ENCODE measurements around the gene CASR. TPM values are rescaled to one million over a fixed set of nuclear protein-coding genes. Genes with fewer than 3 reads are reported as not detected.

CASR gene
- total RNA-seq, 4 donors from 2014 or later: 0.19 TPM; not detected in 3

DNA sequence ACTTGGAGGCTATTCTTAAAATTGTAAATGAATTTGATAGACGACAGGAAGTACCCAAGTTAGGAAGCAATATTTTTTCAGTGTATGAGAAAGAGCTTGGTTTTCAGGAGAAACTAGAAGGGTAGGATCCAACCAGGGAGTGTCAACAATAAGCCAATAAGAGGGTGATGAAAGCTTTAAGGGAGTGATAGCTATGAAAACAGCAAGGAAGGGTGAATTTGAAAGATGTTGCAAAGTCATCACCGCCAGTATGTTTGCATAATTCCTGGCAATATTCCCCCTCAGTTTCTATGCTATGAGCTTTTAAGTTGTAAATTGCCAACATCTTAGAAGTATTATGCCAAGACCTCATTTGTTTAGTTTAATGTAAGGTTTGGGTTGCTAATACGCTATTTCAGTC lies 129.8 kb downstream of the CASR start:
- Histone ChIP-seq H3K27me3 (no peaks in the 10 kb centered on the region), H3K36me3 (no peaks in the 10 kb centered on the region), H3K27ac (peak overlapping the region; percentile 81 to 93 (median 91)), H3K4me3 (no peak overlapping the region), H3K9me3 (no peaks in the 10 kb centered on the region), H3K4me1 (peaks cover 20 to 96% (median 34%) of the 10 kb centered on the region in 3 donors)
- intact Hi-C loops (cut with DNase I): no loop called here
- no peak for TF ChIP-seq POLR2A (IDR thresholded peaks at IDR 0.05)
- TF ChIP-seq, protein P1, sequence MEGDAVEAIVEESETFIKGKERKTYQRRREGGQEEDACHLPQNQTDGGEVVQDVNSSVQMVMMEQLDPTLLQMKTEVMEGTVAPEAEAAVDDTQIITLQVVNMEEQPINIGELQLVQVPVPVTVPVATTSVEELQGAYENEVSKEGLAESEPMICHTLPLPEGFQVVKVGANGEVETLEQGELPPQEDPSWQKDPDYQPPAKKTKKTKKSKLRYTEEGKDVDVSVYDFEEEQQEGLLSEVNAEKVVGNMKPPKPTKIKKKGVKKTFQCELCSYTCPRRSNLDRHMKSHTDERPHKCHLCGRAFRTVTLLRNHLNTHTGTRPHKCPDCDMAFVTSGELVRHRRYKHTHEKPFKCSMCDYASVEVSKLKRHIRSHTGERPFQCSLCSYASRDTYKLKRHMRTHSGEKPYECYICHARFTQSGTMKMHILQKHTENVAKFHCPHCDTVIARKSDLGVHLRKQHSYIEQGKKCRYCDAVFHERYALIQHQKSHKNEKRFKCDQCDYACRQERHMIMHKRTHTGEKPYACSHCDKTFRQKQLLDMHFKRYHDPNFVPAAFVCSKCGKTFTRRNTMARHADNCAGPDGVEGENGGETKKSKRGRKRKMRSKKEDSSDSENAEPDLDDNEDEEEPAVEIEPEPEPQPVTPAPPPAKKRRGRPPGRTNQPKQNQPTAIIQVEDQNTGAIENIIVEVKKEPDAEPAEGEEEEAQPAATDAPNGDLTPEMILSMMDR (IDR thresholded peaks at IDR 0.05): no peak
- DNase-seq: no peak
- WGBS, 2 donors: 18 to 34% methylated on average over 3 of the region's 3 CpGs

DNA sequence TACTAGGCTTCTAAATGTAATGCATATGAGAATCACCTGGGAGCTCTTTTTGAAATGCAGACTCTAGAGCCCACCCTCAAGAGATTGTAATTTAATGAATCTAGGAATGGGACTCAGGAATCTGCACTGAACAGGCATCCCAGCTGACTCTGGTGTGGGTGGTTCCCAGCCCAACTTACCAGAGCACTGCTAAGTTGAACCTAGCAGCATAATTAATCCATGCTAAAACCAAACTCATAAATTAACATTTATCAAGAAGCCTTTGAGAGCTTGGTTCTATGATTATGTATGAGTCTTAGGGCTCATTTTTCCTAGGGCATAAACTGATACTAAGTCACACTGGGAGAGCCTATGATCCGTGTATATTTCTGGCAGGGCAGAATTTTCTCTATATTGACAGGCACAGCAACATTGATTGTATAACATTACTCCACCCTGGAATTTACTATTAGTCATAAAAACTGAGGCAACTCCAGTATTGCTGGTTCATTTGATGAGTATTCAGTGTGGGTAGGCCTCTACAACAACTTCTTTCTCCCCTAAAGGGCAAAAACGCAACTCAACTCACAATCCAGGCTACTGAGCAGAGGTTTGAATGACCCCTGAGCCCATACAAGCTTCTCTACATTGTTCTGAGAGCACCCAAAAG lies 130.9 kb downstream of the CASR start:
- TF ChIP-seq, protein P1 (IDR thresholded peaks at IDR 0.05): no peak
- peak in 1 of 4 donors; percentile 12 for TF ChIP-seq POLR2A (IDR thresholded peaks at IDR 0.05)
- Histone ChIP-seq H3K36me3 (no peaks in the 10 kb centered on the region), H3K4me1 (peaks cover 20 to 96% (median 34%) of the 10 kb centered on the region in 3 donors), H3K27ac (peak overlapping the region; percentile 81 to 93 (median 91)), H3K27me3 (no peaks in the 10 kb centered on the region), H3K4me3 (no peak overlapping the region), H3K9me3 (peaks cover 0 to under 1% (median 0%) of the 10 kb centered on the region in 3 donors)
- WGBS, 2 donors: 25 to 43% methylated on average over 2 of the region's 2 CpGs
- intact Hi-C loops (cut with DNase I): no loop called here
- DNase-seq: no peak

DNA sequence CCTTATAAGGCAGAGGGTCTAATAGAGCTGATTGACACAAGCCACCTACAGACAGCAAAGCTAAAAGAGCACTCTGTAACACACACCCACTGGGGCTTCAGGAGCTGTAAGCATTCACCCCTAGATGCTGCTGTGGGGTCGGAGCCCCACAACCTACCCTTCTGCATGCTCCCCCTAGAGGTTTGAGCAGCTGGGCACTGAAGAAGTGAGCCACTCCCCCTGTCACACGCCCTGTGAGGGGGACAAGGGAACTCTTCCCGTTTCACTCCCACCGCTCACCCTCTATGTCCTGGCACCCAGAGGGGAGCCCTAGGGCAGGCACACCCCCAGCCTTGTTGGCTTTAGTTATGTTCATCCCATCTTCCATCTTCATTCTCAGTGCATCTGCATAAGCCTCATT lies 132.2 kb downstream of the CASR start:
- WGBS, 2 donors: 52 to 56% methylated on average over 3 of the region's 4 CpGs
- peak overlapping the region; percentile 81 to 93 (median 91) for H3K27ac ChIP-seq
- intact Hi-C loops (cut with DNase I): no loop called here
- H3K9me3 ChIP-seq: peaks cover 0 to 5% (median 3%) of the 10 kb centered on the region in 3 donors
- TF ChIP-seq, protein P1 (IDR thresholded peaks at IDR 0.05): no peak
- TF ChIP-seq POLR2A (IDR thresholded peaks at IDR 0.05): no peak
- H3K27me3 ChIP-seq: no peaks in the 10 kb centered on the region
- no peak for DNase-seq
- H3K4me1 ChIP-seq: peaks cover 20 to 91% (median 31%) of the 10 kb centered on the region in 3 donors
- no peak overlapping the region for H3K4me3 ChIP-seq
- H3K36me3 ChIP-seq: no peaks in the 10 kb centered on the region

DNA sequence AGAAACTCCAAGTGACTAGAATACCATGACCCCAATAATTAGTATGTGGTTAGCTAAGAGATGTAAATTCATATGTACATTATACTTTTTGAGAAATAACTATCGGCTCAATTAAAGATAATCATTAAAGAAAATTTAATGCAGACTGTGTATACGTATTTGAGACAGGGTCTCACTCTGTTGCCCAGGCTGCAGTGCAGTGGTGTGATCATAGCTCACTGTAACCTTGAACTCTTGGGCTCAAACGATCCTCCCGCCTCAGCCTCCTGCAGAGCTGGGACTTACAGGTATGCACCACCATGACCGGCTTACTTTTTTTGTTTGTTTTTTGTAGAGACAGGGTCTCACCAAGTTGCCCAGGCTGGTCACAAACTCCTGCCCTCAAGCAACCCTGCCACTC lies 132.9 kb downstream of the CASR start:
- intact Hi-C loops (cut with DNase I): no loop called here
- Histone ChIP-seq H3K4me1 (peaks cover 20 to 87% (median 27%) of the 10 kb centered on the region in 3 donors), H3K27ac (peak overlapping the region in 3 of 4 donors; percentile 91 to 93 (median 91)), H3K27me3 (no peaks in the 10 kb centered on the region), H3K36me3 (no peaks in the 10 kb centered on the region), H3K9me3 (peaks cover 0 to 5% (median 3%) of the 10 kb centered on the region in 3 donors), H3K4me3 (no peak overlapping the region)
- DNase-seq: no peak
- 74 to 91% methylated on average over 5 of the region's 5 CpGs for WGBS, 2 donors
- no peak for TF ChIP-seq POLR2A (IDR thresholded peaks at IDR 0.05)
- TF ChIP-seq, protein P1 (IDR thresholded peaks at IDR 0.05): no peak

DNA sequence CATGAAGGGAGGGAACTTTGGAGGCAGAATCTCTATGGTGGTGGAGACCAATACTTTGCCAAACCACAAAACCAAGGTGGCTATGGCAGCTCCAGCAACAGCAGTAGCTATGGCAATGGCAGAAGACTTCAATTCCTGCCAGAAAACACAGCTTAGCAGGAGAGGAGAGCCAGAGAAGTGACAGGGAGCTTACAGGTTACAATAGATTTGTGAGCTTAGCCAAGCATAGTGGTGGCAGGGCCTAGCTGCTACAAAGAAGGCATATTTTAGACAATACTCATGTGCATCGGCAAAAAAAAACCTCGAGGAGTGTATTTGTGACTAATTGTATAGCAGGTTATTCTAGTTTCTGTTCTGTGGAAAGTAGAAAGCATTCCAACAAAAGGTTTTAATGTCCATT lies 135.2 kb downstream of the CASR start:
- Histone ChIP-seq H3K27me3 (no peaks in the 10 kb centered on the region), H3K9me3 (peaks cover 0 to 5% (median 3%) of the 10 kb centered on the region in 3 donors), H3K27ac (peak overlapping the region; percentile 48 to 86 (median 82)), H3K4me3 (no peak overlapping the region), H3K36me3 (no peaks in the 10 kb centered on the region), H3K4me1 (peaks cover 14 to 84% (median 18%) of the 10 kb centered on the region in 3 donors)
- 46 to 60% methylated on average over 2 of the region's 2 CpGs for WGBS, 2 donors
- no peak for TF ChIP-seq POLR2A (IDR thresholded peaks at IDR 0.05)
- TF ChIP-seq, protein P1 (IDR thresholded peaks at IDR 0.05): no peak
- intact Hi-C loops (cut with DNase I): no loop called here
- DNase-seq: no peak

All from esophagus squamous epithelium (tissue), 5 donors.